PC-9 (cell line): ENCODE data around the gene FLT4.

Experiments used
- EZH2 ChIP-seq: fragments of 200-600 bp; sonication (generic); IDR thresholded peaks from 2 replicates; pipeline ENCODE4 v1.8.0; 2017; ENCODE audit warnings: antibody characterized with exemption, low read depth
- TF ChIP-seq, protein P1 (sequence below): fragments of 200-600 bp; sonication (generic); conservative IDR thresholded peaks from 2 replicates; pipeline ENCODE4 v1.6.1; 2017; ENCODE audit warnings: mixed run types, antibody characterized with exemption, mild to moderate bottlenecking, moderate library complexity

DNA sequence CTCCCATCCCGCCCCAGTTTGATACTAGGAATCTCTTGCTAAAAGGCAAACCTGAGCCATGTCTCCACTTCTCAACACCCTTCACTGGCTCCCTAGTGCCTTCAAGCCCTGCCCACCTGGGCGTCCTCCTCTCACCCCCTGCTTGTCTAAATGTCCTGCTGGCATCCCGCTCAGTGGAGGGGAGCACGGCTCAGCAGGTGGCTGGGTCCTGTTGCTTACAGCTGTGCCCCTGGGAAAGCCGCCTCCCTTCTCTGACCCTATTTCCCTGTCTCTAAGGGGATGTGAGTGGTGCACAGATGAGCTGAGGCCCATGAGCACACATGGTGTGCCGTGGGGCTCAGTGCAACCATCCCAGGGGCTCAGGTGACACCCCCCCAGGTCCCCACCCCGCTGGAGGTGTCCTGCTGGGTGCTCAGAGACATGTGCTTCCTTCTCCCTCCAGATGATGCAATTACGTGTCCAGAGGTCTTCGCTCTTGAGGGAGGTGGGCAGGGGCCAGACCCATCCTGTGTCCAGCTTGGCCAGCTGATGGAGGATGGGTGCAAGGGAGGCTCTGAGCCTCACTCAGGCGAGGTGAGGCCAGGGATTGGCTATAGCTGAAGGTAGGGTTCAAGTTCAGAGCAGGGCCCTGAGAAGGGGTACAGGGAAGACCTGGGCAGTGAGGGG is 24.1 kb downstream of the FLT4 start:
- TF ChIP-seq, protein P1, sequence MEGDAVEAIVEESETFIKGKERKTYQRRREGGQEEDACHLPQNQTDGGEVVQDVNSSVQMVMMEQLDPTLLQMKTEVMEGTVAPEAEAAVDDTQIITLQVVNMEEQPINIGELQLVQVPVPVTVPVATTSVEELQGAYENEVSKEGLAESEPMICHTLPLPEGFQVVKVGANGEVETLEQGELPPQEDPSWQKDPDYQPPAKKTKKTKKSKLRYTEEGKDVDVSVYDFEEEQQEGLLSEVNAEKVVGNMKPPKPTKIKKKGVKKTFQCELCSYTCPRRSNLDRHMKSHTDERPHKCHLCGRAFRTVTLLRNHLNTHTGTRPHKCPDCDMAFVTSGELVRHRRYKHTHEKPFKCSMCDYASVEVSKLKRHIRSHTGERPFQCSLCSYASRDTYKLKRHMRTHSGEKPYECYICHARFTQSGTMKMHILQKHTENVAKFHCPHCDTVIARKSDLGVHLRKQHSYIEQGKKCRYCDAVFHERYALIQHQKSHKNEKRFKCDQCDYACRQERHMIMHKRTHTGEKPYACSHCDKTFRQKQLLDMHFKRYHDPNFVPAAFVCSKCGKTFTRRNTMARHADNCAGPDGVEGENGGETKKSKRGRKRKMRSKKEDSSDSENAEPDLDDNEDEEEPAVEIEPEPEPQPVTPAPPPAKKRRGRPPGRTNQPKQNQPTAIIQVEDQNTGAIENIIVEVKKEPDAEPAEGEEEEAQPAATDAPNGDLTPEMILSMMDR = no peak
- no peak for TF ChIP-seq EZH2
